SK-N-SH (cell line): ENCODE data around the gene NEURL2.

ENCODE experiments used
- CHD2 ChIP-seq: fragments of 150-350 bp; IDR thresholded peaks from 2 replicates; pipeline ENCODE4 v1.6.1; 2018; ENCODE audit warnings: low read length; ENCODE audit not compliant: partially characterized antibody
- CTCF ChIP-seq: fragments of 200-600 bp; sonication (generic); IDR thresholded peaks from 2 replicates; pipeline ENCODE4 v1.6.1; 2017; ENCODE audit warnings: antibody characterized with exemption, mild to moderate bottlenecking, moderate library complexity
- EP300 ChIP-seq, 2 experiments: IDR thresholded peaks; 2 replicates each; pipeline versions ENCODE4 v1.4.0 to v1.6.1; 2012; ENCODE audit warnings: borderline replicate concordance in 1 of 2, low read depth in 1 of 2, low read length in 1 of 2
- EZH2phosphoT487 ChIP-seq: fragments of 200-600 bp; sonication (generic); IDR thresholded peaks from 2 replicates; pipeline ENCODE4 v1.6.1; 2017; ENCODE audit warnings: low read depth, mixed run types, mild to moderate bottlenecking, antibody characterized with exemption, moderate library complexity, borderline replicate concordance
- GABPA ChIP-seq: IDR thresholded peaks from 2 replicates; pipeline ENCODE4 v1.4.0; 2012; ENCODE audit warnings: low read depth, mild to moderate bottlenecking
- SMC3 ChIP-seq: IDR thresholded peaks from 2 replicates; pipeline ENCODE4 v1.6.1; 2012; ENCODE audit warnings: low read depth, low read length, improper control_type of control experiment

- TF ChIP-seq GABPA (no peak), EZH2phosphoT487 (no peak), CHD2 (no peak), EP300 (IDR thresholded peaks at IDR 0.05; ENCODE audit: borderline replicate concordance in 1 of 2, low read depth in 1 of 2, low read length in 1 of 2) (no peak), CTCF (no peak), SMC3 (no peak)
These were observed 41.9 kb downstream of the NEURL2 start for GRCh38 chr20:45848969-45849582.
